Kidney (tissue), 14 donors: ENCODE measurements around the gene APOL4. TPM values are rescaled to one million over a fixed set of nuclear protein-coding genes. Genes with fewer than 3 reads are reported as not detected.
A peak's percentile ranks its signal among the peaks of the same experiment; 100 is the strongest.
"Not testable (repeated sequence)": the region's sequence is repeated elsewhere in the genome, so short reads cannot be mapped to it uniquely, and the experiment has no call there.

ENCODE experiments used
- DNase-seq, 5 donors: peaks; one replicate each; pipeline ENCODE4 v3.0.0-alpha.2; 2013 to 2020
- FAIRE-seq: peaks from 2 replicates; lab custom pipeline; 2012; peaks lifted over from hg19 to GRCh38; lab: Jason Lieb, UNC
- H3K27ac ChIP-seq, 2 donors: one replicate each; pipeline ENCODE4 v1.7.0; 2013; ENCODE audit warnings: low read depth in 2 of 2, low read length in 2 of 2, inconsistent platforms in 1 of 2
- H3K27me3 ChIP-seq: one replicate; pipeline ENCODE4 v1.7.1; 2013; ENCODE audit warnings: low read length, inconsistent platforms; ENCODE audit not compliant: control insufficient read depth, insufficient read depth
- H3K36me3 ChIP-seq, 3 donors: one replicate each; pipeline versions ENCODE4 v1.7.0 to v1.7.1; 2013; ENCODE audit warnings: low read length in 3 of 3, control low read depth in 1 of 3, inconsistent platforms in 1 of 3; ENCODE audit not compliant: insufficient read depth in 3 of 3, control insufficient read depth in 2 of 3
- H3K4me1 ChIP-seq, 3 donors: one replicate each; pipeline versions ENCODE4 v1.7.0 to v1.7.1; 2013; ENCODE audit warnings: low read length in 3 of 3, inconsistent platforms in 1 of 3, low read depth in 1 of 3; ENCODE audit not compliant: control insufficient read depth in 2 of 3, insufficient read depth in 2 of 3
- H3K4me3 ChIP-seq, 3 donors: one replicate each; pipeline versions ENCODE4 v1.7.0 to v1.8.1; 2013; ENCODE audit warnings: low read length in 3 of 3, control low read depth in 1 of 3, inconsistent platforms in 1 of 3
- H3K9ac ChIP-seq, 3 donors: one replicate each; pipeline versions ENCODE4 v1.7.0 to v1.7.1; 2013; ENCODE audit warnings: low read length in 3 of 3, control low read depth in 1 of 3, inconsistent platforms in 1 of 3
- H3K9me3 ChIP-seq, 3 donors: one replicate each; pipeline versions ENCODE4 v1.7.0 to v1.7.1; 2013; ENCODE audit warnings: low read length in 3 of 3, control low read depth in 1 of 3, inconsistent platforms in 1 of 3; ENCODE audit not compliant: control insufficient read depth in 2 of 3, insufficient read depth in 1 of 3
- intact Hi-C: fragments of 100-400 bp; cut with DNase I; formaldehyde crosslinking; loops from one replicate; pipeline ENCODE4 v1.11.1; 2022
- polyA plus RNA-seq: library from polyadenylated mRNA; stranded (reverse); fragments of 350-450 nt; fragmentation: Illumina TruSeq; extraction: RNeasy Lipid Tissue Mini Kit (QIAGEN cat#74804); gene quantifications from one replicate; pipeline ENCODE4 v1.2.3, GENCODE V29; 2014; ENCODE audit warnings: low read depth, low replicate concordance; ENCODE audit not compliant: insufficient read depth
- total RNA-seq: library from RNA; stranded (reverse); fragmentation: NEBNext Ultra II Directional; extraction: Animal tissue kit (Norgen Biotek cat#: 25700); gene quantifications from one replicate; pipeline ENCODE4 v1.2.1, GENCODE V29; 2021
- TF ChIP-seq, protein P1 (sequence below): IDR thresholded peaks from 3 replicates; pipeline ENCODE4 v1.5.1; 2012; ENCODE audit warnings: mild to moderate bottlenecking, moderate library complexity, borderline replicate concordance; ENCODE audit not compliant: insufficient read depth; ENCODE audit errors: extremely low read depth
- donor health status: control.
- donor health status: control.
- donor health status: control.
- donor health status: control.
- donor health status: control.
- donor health status: DM: yes; HTN: yes; CAD: no.
- donor health status: Normal renal cell carcinoma (clear cell type).

The APOL4 gene
- total and polyA plus RNA-seq, 2 donors from 2014 or later, result 6.1 to 8.7 TPM

DNA sequence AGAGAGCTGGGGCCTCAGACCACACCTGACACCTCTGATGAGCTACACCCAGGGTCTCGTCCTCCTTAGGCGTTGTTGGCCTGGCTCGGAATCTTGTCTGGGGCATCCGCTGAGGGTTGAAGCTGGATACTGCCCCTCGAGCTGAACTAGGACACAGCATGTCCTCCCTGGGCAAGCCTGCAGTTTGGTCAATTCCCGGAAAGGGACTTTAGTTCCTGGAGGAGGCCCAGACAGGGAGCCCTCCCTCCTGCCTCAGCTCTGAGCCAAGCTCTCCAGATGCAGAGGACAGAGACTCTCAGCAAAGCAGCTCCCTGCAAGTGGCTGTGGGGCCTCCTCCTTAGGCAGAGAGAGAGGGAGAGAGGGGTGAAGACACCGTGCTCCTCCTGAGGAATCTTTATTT lies 45.9 kb downstream of the APOL4 start:
- Histone ChIP-seq H3K4me1 (peaks cover 0 to 37% (median 27%) of the 10 kb centered on the region in 3 donors), H3K27ac (peak overlapping the region; percentile 87 to 92), H3K36me3 (no peaks in the 10 kb centered on the region), H3K4me3 (no peak overlapping the region), H3K9me3 (no peaks in the 10 kb centered on the region), H3K9ac (no peak overlapping the region), H3K27me3 (no peaks in the 10 kb centered on the region)
- intact Hi-C loops, result no loop called here
- DNase-seq, result peak in 4 of 5 donors; percentile 40 to 87 (median 60)
- FAIRE-seq, result no peak
- TF ChIP-seq, protein P1, sequence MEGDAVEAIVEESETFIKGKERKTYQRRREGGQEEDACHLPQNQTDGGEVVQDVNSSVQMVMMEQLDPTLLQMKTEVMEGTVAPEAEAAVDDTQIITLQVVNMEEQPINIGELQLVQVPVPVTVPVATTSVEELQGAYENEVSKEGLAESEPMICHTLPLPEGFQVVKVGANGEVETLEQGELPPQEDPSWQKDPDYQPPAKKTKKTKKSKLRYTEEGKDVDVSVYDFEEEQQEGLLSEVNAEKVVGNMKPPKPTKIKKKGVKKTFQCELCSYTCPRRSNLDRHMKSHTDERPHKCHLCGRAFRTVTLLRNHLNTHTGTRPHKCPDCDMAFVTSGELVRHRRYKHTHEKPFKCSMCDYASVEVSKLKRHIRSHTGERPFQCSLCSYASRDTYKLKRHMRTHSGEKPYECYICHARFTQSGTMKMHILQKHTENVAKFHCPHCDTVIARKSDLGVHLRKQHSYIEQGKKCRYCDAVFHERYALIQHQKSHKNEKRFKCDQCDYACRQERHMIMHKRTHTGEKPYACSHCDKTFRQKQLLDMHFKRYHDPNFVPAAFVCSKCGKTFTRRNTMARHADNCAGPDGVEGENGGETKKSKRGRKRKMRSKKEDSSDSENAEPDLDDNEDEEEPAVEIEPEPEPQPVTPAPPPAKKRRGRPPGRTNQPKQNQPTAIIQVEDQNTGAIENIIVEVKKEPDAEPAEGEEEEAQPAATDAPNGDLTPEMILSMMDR, result no peak

DNA sequence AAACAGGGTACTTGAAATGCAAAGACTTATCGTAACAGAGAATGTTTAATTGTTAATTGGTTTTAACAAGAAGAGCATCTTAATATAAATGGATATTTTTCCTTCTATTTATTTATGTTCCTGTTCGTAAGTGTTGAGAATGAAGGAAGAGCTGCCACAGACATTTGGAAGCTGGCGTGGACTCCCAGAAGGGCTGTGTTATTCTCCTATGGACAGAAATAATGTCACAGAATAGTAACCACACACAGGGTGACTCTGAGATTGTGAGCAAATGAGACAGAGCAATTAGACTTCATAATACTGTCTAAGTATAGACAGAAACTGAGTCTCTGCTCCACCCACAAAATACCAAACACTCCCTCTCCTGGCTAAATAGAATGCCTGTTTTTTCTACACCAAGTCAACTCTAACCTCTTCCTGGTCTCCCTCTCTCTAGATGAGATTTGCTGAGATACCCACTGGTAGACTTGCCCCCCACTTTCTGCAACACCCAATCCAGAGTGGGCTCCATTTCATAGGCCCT lies 47.1 kb downstream of the APOL4 start:
- no peaks in the 10 kb centered on the region for H3K9me3 ChIP-seq
- FAIRE-seq (no peak), DNase-seq (no peak)
- H3K27me3 ChIP-seq, result no peaks in the 10 kb centered on the region
- H3K9ac ChIP-seq, result no peak overlapping the region
- peaks cover 0 to 43% (median 27%) of the 10 kb centered on the region in 3 donors for H3K4me1 ChIP-seq
- TF ChIP-seq, protein P1, result no peak
- peak overlapping the region; percentile 5 to 87 for H3K27ac ChIP-seq
- H3K36me3 ChIP-seq, result no peaks in the 10 kb centered on the region
- no peak overlapping the region for H3K4me3 ChIP-seq
- intact Hi-C loops, result no loop called here

DNA sequence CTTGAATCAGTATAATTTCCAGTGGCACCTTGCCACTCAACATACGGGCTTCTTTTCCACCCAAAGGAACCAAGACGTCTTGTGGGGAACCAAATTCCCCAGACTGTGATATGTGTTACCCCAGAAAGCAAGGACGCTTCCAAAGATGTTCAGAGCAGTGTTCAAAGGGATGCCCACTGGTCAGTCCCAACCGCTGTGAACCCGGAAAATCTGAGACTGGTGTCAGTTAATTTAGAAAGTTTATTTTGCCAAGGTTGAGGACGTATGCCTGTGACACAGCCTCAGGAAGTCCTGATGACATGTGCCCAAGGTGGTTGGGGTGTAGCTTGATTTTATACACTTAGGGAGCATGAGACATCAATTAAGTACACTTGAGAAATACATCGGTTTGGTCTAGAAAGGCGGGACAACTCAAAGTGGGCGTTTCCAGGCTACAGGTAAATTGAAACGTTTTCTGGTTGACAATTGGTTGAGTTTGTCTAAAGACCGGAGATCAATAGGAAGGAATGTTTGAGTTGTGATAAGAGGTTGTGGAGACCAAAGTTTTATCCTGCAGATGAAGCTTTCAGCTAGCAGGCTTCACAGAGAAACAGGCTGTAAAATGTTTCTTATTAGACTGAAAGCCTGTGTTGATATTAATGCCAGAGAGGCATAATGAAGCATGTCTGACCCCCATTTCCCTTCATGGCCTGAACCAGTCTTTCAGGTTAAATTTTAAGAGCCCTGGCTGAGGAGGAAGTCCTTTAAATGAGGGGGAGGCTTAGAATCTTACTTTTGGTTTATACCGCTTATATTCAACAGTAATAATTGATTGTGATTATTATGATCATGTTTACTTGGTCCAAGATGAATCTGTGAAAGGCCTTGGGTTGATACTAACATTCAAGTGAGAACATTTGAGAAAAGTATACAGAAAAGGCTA lies 47.8 kb downstream of the APOL4 start:
- DNase-seq (no peak), FAIRE-seq (no peak)
- H3K4me1 ChIP-seq, result peaks cover 0 to 41% (median 27%) of the 10 kb centered on the region in 3 donors
- no peaks in the 10 kb centered on the region for H3K36me3 ChIP-seq
- H3K9me3 ChIP-seq, result no peaks in the 10 kb centered on the region
- H3K27me3 ChIP-seq, result no peaks in the 10 kb centered on the region
- intact Hi-C loops, result no loop called here
- no peak overlapping the region for H3K4me3 ChIP-seq
- TF ChIP-seq, protein P1, result no peak
- peak overlapping the region; percentile 5 to 65 for H3K27ac ChIP-seq
- no peak overlapping the region for H3K9ac ChIP-seq

DNA sequence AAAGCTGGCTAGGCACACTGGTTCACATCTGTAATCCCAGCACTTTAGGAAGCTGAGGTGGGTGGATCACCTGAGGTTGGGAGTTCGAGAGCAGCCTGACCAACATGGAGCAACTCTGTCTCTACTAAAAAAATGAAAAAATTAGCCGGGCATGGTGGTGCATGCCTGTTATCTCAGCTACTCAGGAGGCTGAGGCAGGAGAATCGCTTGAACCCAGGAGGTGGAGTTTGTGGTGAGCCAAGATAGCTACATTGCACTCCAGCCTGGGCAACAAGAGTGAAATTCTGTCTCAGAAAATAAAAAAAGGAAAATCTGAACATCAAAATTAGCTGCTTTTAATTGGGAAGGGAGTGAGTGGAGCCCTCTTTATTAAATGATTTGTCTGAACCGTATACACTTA lies 48.8 kb downstream of the APOL4 start:
- peaks cover 0 to 36% (median 27%) of the 10 kb centered on the region in 3 donors for H3K4me1 ChIP-seq
- not testable (repeated sequence) for DNase-seq

More for the DNA sequence above, 48.8 kb downstream of the APOL4 start:
- H3K36me3 ChIP-seq, intact Hi-C loops, H3K9ac ChIP-seq, FAIRE-seq, H3K4me3 ChIP-seq, H3K27ac ChIP-seq, H3K9me3 ChIP-seq, H3K27me3 ChIP-seq: not testable (repeated sequence)
